Measurements from ENCODE around the gene GGACT. TPM values are rescaled to one million over a fixed set of nuclear protein-coding genes. Genes with fewer than 3 reads are reported as not detected.

Gene GGACT
- total RNA-seq, 2 donors from 2014 or later: 1.4 TPM

- Histone ChIP-seq H3K27ac (no peak overlapping the region), H3K27me3 (no peaks in the 10 kb centered on the region), H3K9me3 (peaks cover 0 to 12% of the 10 kb centered on the region in 2 donors), H3K4me1 (no peaks in the 10 kb centered on the region), H3K4me3 (no peak overlapping the region), H3K36me3 (peaks cover 5% of the 10 kb centered on the region)
- peak; percentile 50 for DNase-seq (ENCODE audit: low spot score)
- no peak for TF ChIP-seq CTCF (IDR thresholded peaks at IDR 0.05)
Measured at GRCh38 chr13:100535426-100536135, 53.0 kb downstream of the GGACT start.

- TF ChIP-seq CTCF (IDR thresholded peaks at IDR 0.05): no peak
- no peak for DNase-seq (ENCODE audit: low spot score)
- no peak overlapping the region for H3K4me3 ChIP-seq
- H3K27ac ChIP-seq: no peak overlapping the region
- H3K36me3 ChIP-seq: peaks cover 5% of the 10 kb centered on the region
- H3K9me3 ChIP-seq: peaks cover 0 to 12% of the 10 kb centered on the region in 2 donors
- no peaks in the 10 kb centered on the region for H3K27me3 ChIP-seq
- no peaks in the 10 kb centered on the region for H3K4me1 ChIP-seq
Measured at GRCh38 chr13:100534911-100535310, 53.7 kb downstream of the GGACT start.

- Histone ChIP-seq H3K27me3 (no peaks in the 10 kb centered on the region), H3K27ac (no peak overlapping the region), H3K4me1 (no peaks in the 10 kb centered on the region), H3K9me3 (peaks cover 0 to 12% of the 10 kb centered on the region in 2 donors), H3K4me3 (no peak overlapping the region), H3K36me3 (peaks cover 5% of the 10 kb centered on the region)
- no peak for TF ChIP-seq CTCF (IDR thresholded peaks at IDR 0.05)
- no peak for DNase-seq (ENCODE audit: low spot score)
Measured at GRCh38 chr13:100534147-100534843, 54.3 kb downstream of the GGACT start.

GRCh38 chr13:100533588-100534041 is 55.0 kb downstream of the GGACT start:
- no peaks in the 10 kb centered on the region for H3K4me1 ChIP-seq
- H3K9me3 ChIP-seq: peaks cover 0 to 5% of the 10 kb centered on the region in 2 donors
- H3K4me3 ChIP-seq: no peak overlapping the region
- TF ChIP-seq CTCF (IDR thresholded peaks at IDR 0.05): no peak
- no peaks in the 10 kb centered on the region for H3K27me3 ChIP-seq
- no peak overlapping the region for H3K27ac ChIP-seq
- H3K36me3 ChIP-seq: peaks cover 5% of the 10 kb centered on the region
- DNase-seq (ENCODE audit: low spot score): no peak

GRCh38 chr13:100532836-100533435 is 55.7 kb downstream of the GGACT start:
- Histone ChIP-seq H3K9me3 (no peaks in the 10 kb centered on the region), H3K27me3 (no peaks in the 10 kb centered on the region), H3K36me3 (peaks cover 5% of the 10 kb centered on the region), H3K27ac (no peak overlapping the region), H3K4me1 (no peaks in the 10 kb centered on the region), H3K4me3 (no peak overlapping the region)
- DNase-seq (ENCODE audit: low spot score): peak; percentile 26
- no peak for TF ChIP-seq CTCF (IDR thresholded peaks at IDR 0.05)

Data from right atrium auricular region (tissue), 2 donors.